Activated CD4-positive, alpha-beta memory T cell treated with anti-CD3 and anti-CD28 coated beads for 36 hours (primary cell): Measurements from ENCODE around the gene FABP1. TPM values are rescaled to one million over a fixed set of nuclear protein-coding genes. Genes with fewer than 3 reads are reported as not detected.
A peak's percentile ranks its signal among the peaks of the same experiment; 100 is the strongest.

Experiments used
- CTCF ChIA-PET: fragments of 350-600 bp; sonication (Branson Sonifier 250); formaldehyde crosslinking; loops from one replicate; lab custom pipeline; 2021; ENCODE audit warnings: antibody characterized with exemption, inconsistent platforms; lab: Charles Lee
- POLR2A ChIA-PET: fragments of 350-600 bp; sonication (Branson Sonifier 250); formaldehyde crosslinking; loops from one replicate; lab custom pipeline; 2021; ENCODE audit warnings: antibody characterized with exemption; lab: Charles Lee
- DNase-seq: peaks from one replicate; pipeline ENCODE4 v3.0.0-alpha.2; 2020
- H3K27ac Mint-ChIP-seq: one replicate; pipeline ENCODE4 v1.8.0; 2021; ENCODE audit warnings: mixed read lengths
- H3K27me3 Mint-ChIP-seq: one replicate; pipeline ENCODE4 v1.8.0; 2021; ENCODE audit warnings: mixed read lengths
- H3K36me3 Mint-ChIP-seq: one replicate; pipeline ENCODE4 v1.8.0; 2021; ENCODE audit warnings: mixed read lengths
- H3K4me1 Mint-ChIP-seq: one replicate; pipeline ENCODE4 v1.8.0; 2021; ENCODE audit warnings: low read depth, mixed read lengths
- H3K4me3 Mint-ChIP-seq: one replicate; pipeline ENCODE4 v1.8.0; 2021; ENCODE audit warnings: mild to moderate bottlenecking, mixed read lengths
- H3K9me3 Mint-ChIP-seq: one replicate; pipeline ENCODE4 v1.8.0; 2021; ENCODE audit warnings: mixed read lengths
- intact Hi-C: fragments of 100-400 bp; cut with micrococcal nuclease; formaldehyde crosslinking; loops from one replicate; pipeline ENCODE4 v1.15.1; 2023
- total RNA-seq, 2 experiments: library from RNA; stranded (reverse); gene quantifications; one replicate each; pipeline ENCODE4 v1.2.3, GENCODE V29; 2021

Gene FABP1
- total RNA-seq, result not detected

- Mint-ChIP-seq H3K4me3 (no peak within 1 kb of the TSS), H3K27me3 (peaks cover 4% of the 10 kb centered on the region), H3K9me3 (no peaks in the 10 kb centered on the region), H3K4me1 (no peaks in the 10 kb centered on the region), H3K36me3 (no peaks in the 10 kb centered on the region), H3K27ac (no peak within 1 kb of the TSS)
- no peak for DNase-seq
- intact Hi-C loops, result no loop called here
- ChIA-PET POLR2A (no interaction called here), CTCF (no interaction called here)
Observed at GRCh38 chr2:88127888-88128653, at the start of gene FABP1. Gene FABP1 (minus strand): TSS chr2:88128062. CDS start chr2:88128017, 45 bp downstream.

DNA sequence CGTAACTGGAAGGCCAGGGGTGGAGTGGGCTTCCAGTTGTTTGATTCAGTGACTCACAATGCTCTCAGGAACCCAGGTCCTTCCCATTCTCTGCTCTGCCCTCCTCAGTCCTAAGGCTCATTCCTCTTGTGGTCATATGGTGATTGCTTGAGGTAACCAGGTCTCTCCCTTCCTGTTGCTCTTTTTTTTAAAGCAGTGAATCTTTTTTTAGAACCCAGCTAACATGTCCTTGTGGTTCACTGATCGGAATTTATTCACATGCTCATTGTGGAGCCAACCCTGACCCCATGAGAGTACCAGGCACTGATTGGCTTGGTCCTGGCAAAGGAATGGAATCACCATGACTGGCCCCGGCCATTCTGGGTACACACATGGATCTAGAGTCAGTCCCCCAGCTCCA lies 49.7 kb upstream of the FABP1 start:
- DNase-seq, result no peak
- intact Hi-C loops, result no loop called here
- Mint-ChIP-seq H3K4me1 (peaks cover 9% of the 10 kb centered on the region), H3K4me3 (no peak overlapping the region), H3K27ac (no peak overlapping the region), H3K36me3 (no peaks in the 10 kb centered on the region), H3K9me3 (peaks cover 6% of the 10 kb centered on the region), H3K27me3 (peaks cover 10% of the 10 kb centered on the region)
- ChIA-PET POLR2A (no interaction called here), CTCF (interaction anchor here (1.0 to 1.5 kb wide), 2 partner anchors 18 to 117 kb away, joined by 3 to 6 read pairs; no protein-coding TSS in a partner anchor)

- POLR2A ChIA-PET, result no interaction called here
- H3K27me3 Mint-ChIP-seq, result peaks cover 10% of the 10 kb centered on the region
Observed at GRCh38 chr2:88176352-88176984, 48.6 kb upstream of the FABP1 start.

GRCh38 chr2:88172882-88173281 lies 45.0 kb upstream of the FABP1 start:
- intact Hi-C loops, result no loop called here
- Mint-ChIP-seq H3K27ac (no peak overlapping the region), H3K27me3 (peaks cover 16% of the 10 kb centered on the region), H3K9me3 (no peaks in the 10 kb centered on the region), H3K36me3 (no peaks in the 10 kb centered on the region), H3K4me3 (no peak overlapping the region), H3K4me1 (no peaks in the 10 kb centered on the region)
- ChIA-PET POLR2A (no interaction called here), CTCF (no interaction called here)
- no peak for DNase-seq

More at GRCh38 chr2:88176352-88176984, 48.6 kb upstream of the FABP1 start:
- CTCF ChIA-PET, result interaction anchor here (1.5 kb wide), 1 partner anchor 116 kb away, joined by 6 read pairs; no protein-coding TSS in a partner anchor
- Mint-ChIP-seq H3K9me3 (peaks cover 1% of the 10 kb centered on the region), H3K36me3 (no peaks in the 10 kb centered on the region), H3K4me1 (peaks cover 1% of the 10 kb centered on the region), H3K27ac (no peak overlapping the region), H3K4me3 (no peak overlapping the region)
- intact Hi-C loops, result no loop called here
- no peak for DNase-seq

- H3K27me3 Mint-ChIP-seq, result peaks cover 9% of the 10 kb centered on the region
- intact Hi-C loops, result no loop called here
- H3K36me3 Mint-ChIP-seq, result no peaks in the 10 kb centered on the region
- H3K27ac Mint-ChIP-seq, result no peak overlapping the region
- ChIA-PET CTCF (no interaction called here), POLR2A (no interaction called here)
- no peak for DNase-seq
- H3K4me1 Mint-ChIP-seq, result no peaks in the 10 kb centered on the region
- no peak overlapping the region for H3K4me3 Mint-ChIP-seq
- no peaks in the 10 kb centered on the region for H3K9me3 Mint-ChIP-seq
Observed at GRCh38 chr2:88171966-88172365, 44.1 kb upstream of the FABP1 start.

DNA sequence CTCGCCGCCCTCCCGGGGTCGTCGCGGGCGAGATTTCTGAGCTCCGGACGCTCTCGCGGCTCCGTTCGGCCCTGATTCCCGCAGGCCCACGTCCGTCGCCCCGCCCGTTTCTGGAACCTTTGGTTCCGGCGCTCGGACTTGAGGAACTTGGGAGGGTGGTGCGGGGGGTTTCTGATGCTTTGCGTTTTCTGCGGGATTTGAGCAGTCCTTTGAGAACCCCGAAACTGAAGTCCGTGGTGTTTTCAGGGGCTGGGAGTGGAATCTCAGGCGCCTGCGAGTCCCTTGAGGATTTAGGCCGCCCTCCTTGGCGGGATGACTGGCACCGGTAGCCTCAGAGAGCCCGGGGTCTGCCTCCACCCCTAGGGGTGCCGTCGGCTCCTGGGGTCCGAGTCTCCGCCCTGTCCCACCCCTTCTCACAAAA lies 42.6 kb upstream of the FABP1 start:
- no peaks in the 10 kb centered on the region for H3K36me3 Mint-ChIP-seq
- no peaks in the 10 kb centered on the region for H3K4me1 Mint-ChIP-seq
- ChIA-PET CTCF (interaction anchor here (0.6 kb wide), 1 partner anchor 13 kb away, joined by 3 read pairs; no protein-coding TSS in a partner anchor), POLR2A (interaction anchor here (0.6 kb wide), 1 partner anchor 11 kb away, joined by 3 read pairs; no protein-coding TSS in a partner anchor)
- DNase-seq, result no peak
- intact Hi-C loops, result no loop called here
- H3K4me3 Mint-ChIP-seq, result peak overlapping the region; percentile 61
- H3K27me3 Mint-ChIP-seq, result peaks cover 9% of the 10 kb centered on the region
- H3K9me3 Mint-ChIP-seq, result no peaks in the 10 kb centered on the region
- no peak overlapping the region for H3K27ac Mint-ChIP-seq

GRCh38 chr2:88168386-88168785 lies 40.5 kb upstream of the FABP1 start:
- H3K4me3 Mint-ChIP-seq, result no peak overlapping the region
- no peak overlapping the region for H3K27ac Mint-ChIP-seq
- H3K9me3 Mint-ChIP-seq, result no peaks in the 10 kb centered on the region
- no peaks in the 10 kb centered on the region for H3K4me1 Mint-ChIP-seq
- CTCF ChIA-PET, result interaction anchor here (1.0 to 1.2 kb wide), 3 partner anchors 9 to 167 kb away, joined by 3 to 5 read pairs (median 3); no protein-coding TSS in a partner anchor
- intact Hi-C loops, result no loop called here
- no peak for DNase-seq
- H3K27me3 Mint-ChIP-seq, result peaks cover 6% of the 10 kb centered on the region
- H3K36me3 Mint-ChIP-seq, result no peaks in the 10 kb centered on the region
- POLR2A ChIA-PET, result no interaction called here

GRCh38 chr2:88167740-88168139 lies 39.9 kb upstream of the FABP1 start:
- peaks cover 6% of the 10 kb centered on the region for H3K27me3 Mint-ChIP-seq
- no peak overlapping the region for H3K27ac Mint-ChIP-seq
- H3K9me3 Mint-ChIP-seq, result no peaks in the 10 kb centered on the region
- no peak for DNase-seq
- no peaks in the 10 kb centered on the region for H3K4me1 Mint-ChIP-seq
- intact Hi-C loops, result no loop called here
- ChIA-PET CTCF (interaction anchor here (1.0 to 1.2 kb wide), 3 partner anchors 8 to 166 kb away, joined by 3 to 5 read pairs (median 3); no protein-coding TSS in a partner anchor), POLR2A (no interaction called here)
- no peaks in the 10 kb centered on the region for H3K36me3 Mint-ChIP-seq
- H3K4me3 Mint-ChIP-seq, result no peak overlapping the region

GRCh38 chr2:88165332-88166003 lies 37.6 kb upstream of the FABP1 start:
- CTCF ChIA-PET, result interaction anchor here (0.8 to 8.9 kb wide), 2 partner anchors 105 kb away, joined by 3 to 215 read pairs; no protein-coding TSS in a partner anchor

DNA sequence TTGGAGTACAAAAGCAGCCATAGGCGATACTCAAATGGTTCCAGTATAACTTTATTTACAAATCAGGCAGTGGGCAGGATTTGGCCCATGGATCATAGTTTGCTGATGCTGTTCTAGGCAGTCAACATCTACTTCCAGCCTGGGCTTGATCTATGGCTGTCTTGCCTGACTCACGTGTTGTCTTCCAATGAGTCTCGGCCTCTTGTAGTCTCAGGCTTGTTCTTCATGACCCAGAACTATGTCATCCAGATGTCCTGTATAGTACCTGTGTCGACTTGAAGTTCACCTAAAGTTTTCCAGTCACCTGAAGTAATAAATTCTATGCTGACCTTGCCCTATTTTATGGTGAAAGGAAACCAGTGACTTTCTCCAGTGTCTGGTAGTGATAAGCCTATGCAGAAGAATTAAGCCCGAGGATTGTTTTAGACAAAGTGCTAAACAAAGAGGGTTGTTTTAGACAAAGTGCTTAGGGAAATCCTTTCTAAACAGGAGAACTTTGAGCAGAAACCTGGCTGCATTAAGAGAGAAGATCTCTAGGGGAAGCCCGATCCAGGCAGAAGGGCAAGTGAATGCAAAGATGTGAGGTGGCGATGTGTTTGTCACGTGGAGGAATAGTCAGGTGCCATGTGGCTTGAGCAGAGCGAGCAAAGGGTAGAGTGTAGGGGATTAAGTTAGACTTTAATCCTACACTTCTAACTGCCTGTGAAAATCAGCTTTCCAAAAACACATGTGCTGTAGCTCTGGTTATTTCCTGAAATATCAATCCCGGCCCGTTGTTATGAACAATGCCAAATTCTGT lies 33.8 kb upstream of the FABP1 start:
- Mint-ChIP-seq H3K9me3 (no peaks in the 10 kb centered on the region), H3K36me3 (no peaks in the 10 kb centered on the region), H3K4me3 (no peak overlapping the region), H3K27me3 (no peaks in the 10 kb centered on the region), H3K27ac (no peak overlapping the region), H3K4me1 (no peaks in the 10 kb centered on the region)
- ChIA-PET POLR2A (interaction anchor here (1.1 kb wide), 1 partner anchor 146 kb away, joined by 5 read pairs; no protein-coding TSS in a partner anchor), CTCF (interaction anchor here (1.1 to 8.9 kb wide), 2 partner anchors 95 to 101 kb away, joined by 3 to 215 read pairs; no protein-coding TSS in a partner anchor)
- DNase-seq, result no peak
- intact Hi-C loops, result no loop called here

More at GRCh38 chr2:88165332-88166003, 37.6 kb upstream of the FABP1 start:
- Mint-ChIP-seq H3K9me3 (no peaks in the 10 kb centered on the region), H3K4me1 (no peaks in the 10 kb centered on the region), H3K27me3 (peaks cover 4% of the 10 kb centered on the region), H3K36me3 (no peaks in the 10 kb centered on the region), H3K27ac (no peak overlapping the region), H3K4me3 (no peak overlapping the region)
- intact Hi-C loops, result no loop called here
- no peak for DNase-seq
- POLR2A ChIA-PET, result no interaction called here

GRCh38 chr2:88160517-88160916 lies 32.7 kb upstream of the FABP1 start:
- H3K9me3 Mint-ChIP-seq, result no peaks in the 10 kb centered on the region
- ChIA-PET CTCF (interaction anchor here (0.5 to 8.9 kb wide), 14 partner anchors 8 to 150 kb away, joined by 3 to 215 read pairs (median 4); no protein-coding TSS in a partner anchor), POLR2A (no interaction called here)
- H3K4me3 Mint-ChIP-seq, result no peak overlapping the region
- no peak for DNase-seq
- no peaks in the 10 kb centered on the region for H3K4me1 Mint-ChIP-seq
- H3K27me3 Mint-ChIP-seq, result no peaks in the 10 kb centered on the region
- no peak overlapping the region for H3K27ac Mint-ChIP-seq
- intact Hi-C loops, result loop anchor here (1.0 kb wide), 1 partner anchor 100 kb away; no protein-coding TSS in a partner anchor
- H3K36me3 Mint-ChIP-seq, result no peaks in the 10 kb centered on the region
